HepG2 (cell line): Measurements from ENCODE around the gene PAQR3. TPM values are rescaled to one million over a fixed set of nuclear protein-coding genes. Genes with fewer than 3 reads are reported as not detected.

Experiments
- ATAC-seq: fragments of 200-7000 bp; cut with Tn5 transposase; 3 replicates; pipeline ENCODE4 v1.9.1; 2020; ENCODE audit warnings: mild to moderate bottlenecking, moderate library complexity
- BruUV-seq: library from RNA; stranded (reverse); fragments of 400-500 nt; replicated peaks from 2 replicates; lab custom pipeline; 2021; lab: Mats Ljungman, UMichigan
- CTCF ChIA-PET: fragments of 300-600 bp; formaldehyde crosslinking; extraction: SDS; loops from one replicate; lab custom pipeline; 2021; ENCODE audit warnings: low total read pairs, inconsistent platforms, low intra/inter-chr PET ratio; lab: Yijun Ruan, JAX
- POLR2A ChIA-PET: fragments of 350-600 bp; sonication (Branson Sonifier 250); formaldehyde crosslinking; loops from one replicate; lab custom pipeline; 2020; ENCODE audit warnings: antibody characterized with exemption, inconsistent platforms; lab: Yijun Ruan, JAX
- DNase-seq: peaks from one replicate; pipeline ENCODE4 v3.0.0-alpha.2; 2015; ENCODE audit warnings: low spot score
- FAIRE-seq: peaks from 3 replicates; lab custom pipeline; 2011; peaks lifted over from hg19 to GRCh38; lab: Jason Lieb, UNC
- H2AFZ ChIP-seq: one replicate; pipeline ENCODE4 v1.6.1; 2011; ENCODE audit warnings: low read length, inconsistent platforms
- H3K27ac ChIP-seq: fragments of 300-600 bp; 3 replicates; pipeline ENCODE4 v1.8.0; 2011; ENCODE audit warnings: mixed run types, mild to moderate bottlenecking, mixed read lengths, low read length, inconsistent platforms; ENCODE audit not compliant: insufficient read depth; ENCODE audit errors: extremely low read length
- H3K27me3 ChIP-seq, 2 experiments: fragments of 200-600 bp in 1 of 2; 2 replicates in 1 of 2; 3 replicates in 1 of 2; pipeline versions ENCODE4 v1.6.0 to v1.8.0; 2011; ENCODE audit warnings: low read length in 2 of 2, mild to moderate bottlenecking in 2 of 2, moderate library complexity in 2 of 2, inconsistent platforms in 1 of 2; ENCODE audit not compliant: insufficient read depth in 2 of 2, control insufficient read depth in 1 of 2
- H3K36me3 ChIP-seq, 2 experiments: fragments of 200-600 bp in 1 of 2; replicated peaks in 1 of 2; 2 replicates in 1 of 2; 3 replicates in 1 of 2; pipeline versions ENCODE4 v1.5.1 to v1.8.0; 2011; ENCODE audit warnings: low read length in 2 of 2, inconsistent platforms in 1 of 2; ENCODE audit not compliant: insufficient read depth in 2 of 2, control insufficient read depth in 1 of 2
- H3K4me1 ChIP-seq: 2 replicates; pipeline ENCODE4 v1.5.1; 2012; ENCODE audit warnings: low read length, inconsistent platforms; ENCODE audit not compliant: insufficient read depth
- H3K4me2 ChIP-seq: 2 replicates; pipeline ENCODE4 v1.6.0; 2011; ENCODE audit warnings: low read depth, low read length, inconsistent platforms
- H3K4me3 ChIP-seq, 3 experiments: fragments of 200-600 bp in 1 of 3; sonication (generic), shearing (Covaris generic) in 1 of 3; replicated peaks in 1 of 3; 2 replicates each; pipeline ENCODE4 v1.5.1; 2011 to 2016; ENCODE audit warnings: low read length in 3 of 3, inconsistent platforms in 2 of 3, low read depth in 2 of 3, mild to moderate bottlenecking in 2 of 3, control low read depth in 1 of 3, mixed read lengths in 1 of 3; ENCODE audit not compliant: insufficient read depth in 1 of 3
- H3K79me2 ChIP-seq: one replicate; pipeline ENCODE4 v1.6.1; 2011; ENCODE audit warnings: low read length, inconsistent platforms; ENCODE audit not compliant: insufficient read depth
- H3K9ac ChIP-seq: 2 replicates; pipeline ENCODE4 v1.6.0; 2011; ENCODE audit warnings: mild to moderate bottlenecking, low read depth, low read length, inconsistent platforms; ENCODE audit not compliant: insufficient read depth
- H3K9me3 ChIP-seq: 2 replicates; pipeline ENCODE4 v1.5.1; 2012; ENCODE audit warnings: mild to moderate bottlenecking, low read length
- H4K20me1 ChIP-seq: 2 replicates; pipeline ENCODE4 v1.6.0; 2011; ENCODE audit warnings: inconsistent platforms, mild to moderate bottlenecking, low read length, moderate library complexity; ENCODE audit not compliant: insufficient read depth
- HNRNPK ChIP-seq: fragments of 200-400 bp; formaldehyde crosslinking; IDR thresholded peaks from 2 replicates; pipeline ENCODE4 v1.6.1; 2018; ENCODE audit warnings: low read length, low read depth, moderate library complexity, mild to moderate bottlenecking; ENCODE audit not compliant: poor library complexity, severe bottlenecking
- STAG1 ChIP-seq: sonication (generic); formaldehyde crosslinking; IDR thresholded peaks from 2 replicates; pipeline ENCODE4 v1.4.0; 2020; ENCODE audit warnings: missing genetic modification reagents
- WGBS: methylation state at CpG from one replicate; pipeline ENCODE4 v1.1.6; 2017; ENCODE audit warnings: low lambda C conversion rate; 5-methylcytosine and 5-hydroxymethylcytosine counted together
- in situ Hi-C: cut with HindIII; loops from 2 replicates; pipeline ENCODE4 v1.10.0; 2017; ENCODE audit warnings: low pct_unique_long_range_greater_than_20kb; ENCODE audit not compliant: extremely low pct_ligation_motif_present
- intact Hi-C: fragments of 100-400 bp; cut with micrococcal nuclease; formaldehyde crosslinking; loops from one replicate; pipeline ENCODE4 v1.10.0; 2022; ENCODE audit not compliant: unreplicated experiment
- polyA plus RNA-seq, 8 experiments: library from polyadenylated mRNA; depleted of rRNA in 3 of 8; stranded (reverse) in 7 of 8; unstranded in 1 of 8; fragments of >200 nt; fragmentation: Illumina TruSeq in 4 of 8; extraction: Trizol in 4 of 8; gene quantifications; 2 replicates each; pipeline versions ENCODE4 v1.2.1 to v1.2.3, GENCODE V29; 2011 to 2016; ENCODE audit warnings: low read depth in 4 of 8, missing spikeins in 1 of 8, mixed read lengths in 1 of 8; ENCODE audit not compliant: insufficient read depth in 1 of 8
- total RNA-seq, 5 experiments: library from RNA; depleted of rRNA; stranded (reverse); fragments of >200 nt; fragmentation: Illumina TruSeq; extraction: Trizol; gene quantifications; 2 replicates each; pipeline ENCODE4 v1.2.3, GENCODE V29; 2016; ENCODE audit warnings: low read depth in 1 of 5
- TF ChIP-seq, protein P1 (sequence below): sonication (generic); formaldehyde crosslinking; IDR thresholded peaks from 2 replicates; pipeline ENCODE4 v1.5.0; 2020; ENCODE audit warnings: mild to moderate bottlenecking, missing genetic modification reagents, moderate library complexity

PAQR3 gene
- total and polyA plus RNA-seq, 2 of the 13 experiments (the other 11 are each of a cell fraction or from before 2014, with no cell fraction given), result 9.9 to 13.6 TPM

DNA sequence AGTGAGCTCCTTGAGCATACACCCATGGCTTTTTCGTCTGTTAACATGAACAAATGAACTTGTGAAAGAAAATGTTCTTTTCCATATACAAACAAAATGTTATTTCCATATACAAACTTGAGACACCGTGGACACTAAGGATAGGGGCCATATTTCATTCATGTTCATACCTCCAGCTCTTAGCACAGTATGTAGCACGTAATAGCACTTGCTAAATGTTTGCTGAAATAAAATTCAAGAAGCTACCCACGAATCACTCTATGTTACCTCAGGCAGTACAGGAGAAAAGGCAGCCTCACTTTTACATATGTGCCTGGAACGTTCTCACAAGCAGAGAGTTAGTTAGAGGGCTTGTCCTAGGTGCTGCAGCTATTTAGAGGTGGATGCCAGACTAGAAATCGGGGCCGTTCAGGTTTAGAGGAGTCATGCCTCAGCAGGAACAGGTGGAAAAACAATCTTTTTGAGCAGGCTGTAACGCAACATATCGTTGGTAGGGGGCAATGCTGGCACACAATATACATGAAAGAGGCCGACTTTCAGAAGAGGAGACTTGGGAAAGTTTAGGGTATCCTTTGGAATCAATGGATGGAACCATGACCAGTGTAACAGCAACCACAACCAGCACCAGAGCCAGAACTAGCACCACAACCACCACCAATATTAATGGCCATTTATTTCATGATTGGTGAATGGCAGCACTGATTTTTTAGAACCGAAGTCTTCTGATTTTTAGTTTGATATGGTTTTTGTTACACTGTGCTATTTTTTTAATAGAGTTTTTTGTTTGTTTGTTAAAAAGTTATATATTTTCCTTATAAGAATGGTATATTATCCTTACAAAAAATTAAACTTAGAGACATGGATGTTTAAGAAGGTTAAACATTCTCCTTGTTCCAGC, 14.8 kb upstream of the PAQR3 start:
- Histone ChIP-seq H3K79me2 (no peaks in the 10 kb centered on the region), H4K20me1 (no peaks in the 10 kb centered on the region), H3K4me3 (no peak overlapping the region), H3K36me3 (no peaks in the 10 kb centered on the region), H3K9ac (no peak overlapping the region), H3K27me3 (0 out of 5 replicates have a peak, but pooled peaks cover 0 to 8% of the 10 kb centered on the region in 2 experiments), H3K9me3 (no peaks in the 10 kb centered on the region), H3K27ac (no peak overlapping the region), H3K4me2 (no peak overlapping the region), H3K4me1 (no peaks in the 10 kb centered on the region), H2AFZ (no peak overlapping the region)
- ChIA-PET POLR2A (no interaction called here), CTCF (interaction anchor here (2.0 kb wide), 1 partner anchor 622 kb away, joined by 6 read pairs; no protein-coding TSS in a partner anchor)
- peak; percentile 15 for FAIRE-seq
- in situ Hi-C loops, result loop anchor here (10.0 kb wide), 1 partner anchor 1261 kb away; no protein-coding TSS in a partner anchor
- no TSS peak for BruUV-seq
- whole genome bisulfite sequencing, result 8% methylated on average over 11 of the region's 11 CpGs
- intact Hi-C loops, result loop anchor here (5.0 to 10.0 kb wide), 2 partner anchors 961 to 1383 kb away; partner anchors contain the start of gene CFAP299
- peak; percentile 76 for ATAC-seq
- peak; percentile 9 for DNase-seq
- TF ChIP-seq, protein P1, sequence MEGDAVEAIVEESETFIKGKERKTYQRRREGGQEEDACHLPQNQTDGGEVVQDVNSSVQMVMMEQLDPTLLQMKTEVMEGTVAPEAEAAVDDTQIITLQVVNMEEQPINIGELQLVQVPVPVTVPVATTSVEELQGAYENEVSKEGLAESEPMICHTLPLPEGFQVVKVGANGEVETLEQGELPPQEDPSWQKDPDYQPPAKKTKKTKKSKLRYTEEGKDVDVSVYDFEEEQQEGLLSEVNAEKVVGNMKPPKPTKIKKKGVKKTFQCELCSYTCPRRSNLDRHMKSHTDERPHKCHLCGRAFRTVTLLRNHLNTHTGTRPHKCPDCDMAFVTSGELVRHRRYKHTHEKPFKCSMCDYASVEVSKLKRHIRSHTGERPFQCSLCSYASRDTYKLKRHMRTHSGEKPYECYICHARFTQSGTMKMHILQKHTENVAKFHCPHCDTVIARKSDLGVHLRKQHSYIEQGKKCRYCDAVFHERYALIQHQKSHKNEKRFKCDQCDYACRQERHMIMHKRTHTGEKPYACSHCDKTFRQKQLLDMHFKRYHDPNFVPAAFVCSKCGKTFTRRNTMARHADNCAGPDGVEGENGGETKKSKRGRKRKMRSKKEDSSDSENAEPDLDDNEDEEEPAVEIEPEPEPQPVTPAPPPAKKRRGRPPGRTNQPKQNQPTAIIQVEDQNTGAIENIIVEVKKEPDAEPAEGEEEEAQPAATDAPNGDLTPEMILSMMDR (CRISPR knock-in tag), result peak; percentile 59
- TF ChIP-seq STAG1 (CRISPR knock-in tag) (peak; percentile 66), HNRNPK (no peak)
